ENCODE data around the gene PEA15. TPM values are rescaled to one million over a fixed set of nuclear protein-coding genes. Genes with fewer than 3 reads are reported as not detected.
A peak's percentile ranks its signal among the peaks of the same experiment; 100 is the strongest.

PEA15 gene
- polyA plus RNA-seq, 3 donors from 2014 or later: 12.8 to 14.2 (median 13.2) TPM

- Mint-ChIP-seq H3K27ac (no peak within 1 kb of the TSS), H3K36me3 (no peaks in the 10 kb centered on the region), H3K9me3 (no peaks in the 10 kb centered on the region), H3K27me3 (ENCODE audit: low read depth in 3 of 3) (peaks cover 3 to 9% (median 4%) of the 10 kb centered on the region in 3 donors), H3K4me3 (no peak within 1 kb of the TSS), H3K4me1 (no peaks in the 10 kb centered on the region)
- DNase-seq: no peak
Measured at GRCh38 chr1:160189649-160190625, 15.2 kb upstream of the PEA15 start, which contains the start of gene CASQ1. CASQ1 (plus strand) TSS chr1:160190575; CDS start chr1:160190752, 177 bp downstream.

- Mint-ChIP-seq H3K4me1 (no peaks in the 10 kb centered on the region), H3K27ac (no peak overlapping the region), H3K27me3 (ENCODE audit: low read depth in 3 of 3) (peaks cover 0 to 3% (median 3%) of the 10 kb centered on the region in 3 donors), H3K9me3 (no peaks in the 10 kb centered on the region), H3K4me3 (no peak overlapping the region), H3K36me3 (no peaks in the 10 kb centered on the region)
- no peak for DNase-seq
Measured at GRCh38 chr1:160191756-160192155, 13.4 kb upstream of the PEA15 start.

DNA sequence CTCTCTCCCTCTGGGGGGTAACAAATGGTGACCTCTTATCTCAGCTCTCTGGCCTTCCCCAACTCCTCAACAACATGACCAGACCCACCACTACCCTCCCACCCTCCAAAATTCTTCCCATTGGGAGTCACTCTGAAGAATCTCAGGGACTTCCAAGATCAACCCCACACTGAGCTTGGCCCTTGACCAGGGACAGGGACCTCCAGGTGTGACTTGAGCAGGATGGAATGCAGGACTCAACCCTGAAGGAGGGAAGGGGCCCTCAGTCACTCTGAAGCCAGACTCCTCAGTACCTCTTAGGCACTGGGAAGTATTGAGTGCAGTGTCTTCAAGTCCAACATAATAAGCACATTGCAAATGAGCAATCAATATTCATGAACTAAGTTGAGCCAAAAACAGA is 12.9 kb upstream of the PEA15 start:
- H3K36me3 Mint-ChIP-seq: no peaks in the 10 kb centered on the region
- no peaks in the 10 kb centered on the region for H3K4me1 Mint-ChIP-seq
- no peak for DNase-seq
- H3K9me3 Mint-ChIP-seq: no peaks in the 10 kb centered on the region
- H3K27me3 Mint-ChIP-seq (ENCODE audit: low read depth in 3 of 3): peaks cover 0 to 3% (median 3%) of the 10 kb centered on the region in 3 donors
- H3K4me3 Mint-ChIP-seq: no peak overlapping the region
- H3K27ac Mint-ChIP-seq: no peak overlapping the region

GRCh38 chr1:160193091-160193819 is 11.9 kb upstream of the PEA15 start:
- H3K27ac Mint-ChIP-seq: no peak overlapping the region
- no peaks in the 10 kb centered on the region for H3K36me3 Mint-ChIP-seq
- DNase-seq: peak; percentile 71 to 75 (median 74)
- peaks cover 0 to 5% (median 3%) of the 10 kb centered on the region in 3 donors for H3K27me3 Mint-ChIP-seq (ENCODE audit: low read depth in 3 of 3)
- H3K4me1 Mint-ChIP-seq: no peaks in the 10 kb centered on the region
- H3K4me3 Mint-ChIP-seq: no peak overlapping the region
- H3K9me3 Mint-ChIP-seq: no peaks in the 10 kb centered on the region

GRCh38 chr1:160193832-160194736 is 11.1 kb upstream of the PEA15 start:
- peaks cover 0 to 5% (median 3%) of the 10 kb centered on the region in 3 donors for H3K27me3 Mint-ChIP-seq (ENCODE audit: low read depth in 3 of 3)
- H3K36me3 Mint-ChIP-seq: no peaks in the 10 kb centered on the region
- no peak for DNase-seq
- no peaks in the 10 kb centered on the region for H3K4me1 Mint-ChIP-seq
- H3K4me3 Mint-ChIP-seq: no peak overlapping the region
- no peaks in the 10 kb centered on the region for H3K9me3 Mint-ChIP-seq
- no peak overlapping the region for H3K27ac Mint-ChIP-seq

GRCh38 chr1:160194737-160195059 is 10.5 kb upstream of the PEA15 start:
- Mint-ChIP-seq H3K27me3 (ENCODE audit: low read depth in 3 of 3) (peaks cover 0 to 3% (median 2%) of the 10 kb centered on the region in 3 donors), H3K27ac (no peak overlapping the region), H3K4me1 (no peaks in the 10 kb centered on the region), H3K4me3 (no peak overlapping the region), H3K9me3 (no peaks in the 10 kb centered on the region), H3K36me3 (no peaks in the 10 kb centered on the region)
- no peak for DNase-seq

DNA sequence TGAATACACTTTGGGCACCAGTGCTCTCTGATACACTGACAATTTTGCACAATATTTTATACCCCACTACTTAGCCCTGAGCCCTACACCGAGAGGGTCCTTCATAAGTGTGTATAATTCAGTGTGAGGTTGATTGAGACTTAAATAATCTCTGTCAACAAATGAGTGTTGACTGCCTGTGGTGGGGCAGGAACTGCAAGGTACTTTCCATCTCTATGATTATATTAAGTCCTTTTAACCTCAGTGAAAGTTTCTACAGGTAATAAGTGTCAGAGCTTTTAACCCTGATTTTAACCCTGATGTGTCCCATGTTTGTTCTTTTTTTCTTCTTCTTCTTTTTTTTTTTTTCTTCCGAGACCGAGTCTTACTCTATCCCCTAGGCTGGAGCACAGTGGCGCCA is 9.0 kb upstream of the PEA15 start:
- no peaks in the 10 kb centered on the region for H3K4me1 Mint-ChIP-seq
- H3K4me3 Mint-ChIP-seq: no peak overlapping the region
- no peak overlapping the region for H3K27ac Mint-ChIP-seq
- H3K27me3 Mint-ChIP-seq (ENCODE audit: low read depth in 3 of 3): peaks cover 0 to 2% (median 0%) of the 10 kb centered on the region in 3 donors
- no peak for DNase-seq
- H3K9me3 Mint-ChIP-seq: no peaks in the 10 kb centered on the region
- H3K36me3 Mint-ChIP-seq: no peaks in the 10 kb centered on the region

GRCh38 chr1:160197231-160197630 is 8.0 kb upstream of the PEA15 start:
- H3K27ac Mint-ChIP-seq: no peak overlapping the region
- H3K4me3 Mint-ChIP-seq: no peak overlapping the region
- H3K9me3 Mint-ChIP-seq: no peaks in the 10 kb centered on the region
- no peaks in the 10 kb centered on the region for H3K4me1 Mint-ChIP-seq
- H3K36me3 Mint-ChIP-seq: no peaks in the 10 kb centered on the region
- DNase-seq: no peak
- peaks cover 0 to 2% (median 0%) of the 10 kb centered on the region in 3 donors for H3K27me3 Mint-ChIP-seq (ENCODE audit: low read depth in 3 of 3)

GRCh38 chr1:160200786-160201185 is 4.4 kb upstream of the PEA15 start:
- H3K9me3 Mint-ChIP-seq: no peaks in the 10 kb centered on the region
- peaks cover 11 to 13% of the 10 kb centered on the region in 2 donors for H3K4me1 Mint-ChIP-seq
- H3K27me3 Mint-ChIP-seq (ENCODE audit: low read depth in 3 of 3): peaks cover 0 to 4% (median 2%) of the 10 kb centered on the region in 3 donors
- no peak for DNase-seq
- H3K27ac Mint-ChIP-seq: no peak overlapping the region
- H3K4me3 Mint-ChIP-seq: no peak overlapping the region
- no peaks in the 10 kb centered on the region for H3K36me3 Mint-ChIP-seq

- Mint-ChIP-seq H3K4me1 (peaks cover 29 to 38% of the 10 kb centered on the region in 2 donors), H3K27ac (peak overlapping the region; percentile 68 to 84 (median 78)), H3K36me3 (no peaks in the 10 kb centered on the region), H3K9me3 (no peaks in the 10 kb centered on the region), H3K4me3 (peak overlapping the region; percentile 89 to 94 (median 90)), H3K27me3 (ENCODE audit: low read depth in 3 of 3) (peaks cover 0 to 4% (median 0%) of the 10 kb centered on the region in 3 donors)
- DNase-seq: peak in 1 of 3 donors; percentile 2
Measured at GRCh38 chr1:160204526-160205241, 500 bp upstream of the PEA15 start.

GRCh38 chr1:160206036-160206389 is 829 bp downstream of the PEA15 start:
- Mint-ChIP-seq H3K27me3 (ENCODE audit: low read depth in 3 of 3) (peaks cover 0 to 4% (median 0%) of the 10 kb centered on the region in 3 donors), H3K4me1 (peaks cover 34 to 46% of the 10 kb centered on the region in 2 donors), H3K36me3 (no peaks in the 10 kb centered on the region), H3K27ac (peak overlapping the region; percentile 53 to 95 (median 76)), H3K9me3 (no peaks in the 10 kb centered on the region), H3K4me3 (peak overlapping the region; percentile 72 to 94 (median 89))
- DNase-seq: peak; percentile 19 to 33 (median 22)

DNA sequence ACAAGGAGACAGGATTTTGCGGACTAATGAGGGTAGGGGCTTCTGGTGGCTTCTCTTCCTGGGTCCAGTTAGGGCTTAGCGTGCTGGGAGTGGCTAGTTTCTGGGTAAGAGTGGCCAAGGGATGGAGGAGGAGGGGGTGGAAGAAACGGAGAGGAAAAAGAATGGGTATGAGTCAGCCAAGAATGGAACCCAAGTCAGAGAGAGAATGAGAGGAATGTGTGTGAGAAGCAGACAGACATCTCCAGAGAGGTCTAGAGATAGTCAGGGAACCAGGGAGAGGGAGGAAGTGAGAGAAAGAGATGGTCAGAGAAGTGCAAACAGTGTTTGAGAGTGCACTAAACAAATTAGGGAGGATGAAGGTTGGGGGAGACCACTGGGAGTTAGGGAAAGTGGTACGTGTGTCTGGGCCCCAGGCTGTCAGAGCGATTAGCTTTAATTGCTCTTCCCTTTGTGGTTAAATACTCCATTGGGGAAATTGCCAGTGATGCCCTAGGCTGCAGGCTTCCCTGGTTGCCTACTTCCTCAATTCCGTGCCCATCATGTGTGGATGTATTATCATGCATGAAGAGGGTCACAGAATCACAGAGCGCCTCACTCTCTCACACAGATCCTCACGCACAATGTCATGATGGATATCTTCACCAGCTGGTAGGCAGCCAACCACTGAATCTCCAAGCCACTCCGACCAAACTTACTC is 1.4 kb downstream of the PEA15 start:
- Mint-ChIP-seq H3K27ac (peak overlapping the region; percentile 53 to 95 (median 78)), H3K36me3 (no peaks in the 10 kb centered on the region), H3K9me3 (no peaks in the 10 kb centered on the region), H3K4me3 (peak overlapping the region; percentile 17 to 94 (median 75)), H3K27me3 (ENCODE audit: low read depth in 3 of 3) (peaks cover 0 to 4% (median 1%) of the 10 kb centered on the region in 3 donors), H3K4me1 (peaks cover 34 to 46% of the 10 kb centered on the region in 2 donors)
- no peak for DNase-seq
